ENCODE data around the gene LSMEM2.

DNA sequence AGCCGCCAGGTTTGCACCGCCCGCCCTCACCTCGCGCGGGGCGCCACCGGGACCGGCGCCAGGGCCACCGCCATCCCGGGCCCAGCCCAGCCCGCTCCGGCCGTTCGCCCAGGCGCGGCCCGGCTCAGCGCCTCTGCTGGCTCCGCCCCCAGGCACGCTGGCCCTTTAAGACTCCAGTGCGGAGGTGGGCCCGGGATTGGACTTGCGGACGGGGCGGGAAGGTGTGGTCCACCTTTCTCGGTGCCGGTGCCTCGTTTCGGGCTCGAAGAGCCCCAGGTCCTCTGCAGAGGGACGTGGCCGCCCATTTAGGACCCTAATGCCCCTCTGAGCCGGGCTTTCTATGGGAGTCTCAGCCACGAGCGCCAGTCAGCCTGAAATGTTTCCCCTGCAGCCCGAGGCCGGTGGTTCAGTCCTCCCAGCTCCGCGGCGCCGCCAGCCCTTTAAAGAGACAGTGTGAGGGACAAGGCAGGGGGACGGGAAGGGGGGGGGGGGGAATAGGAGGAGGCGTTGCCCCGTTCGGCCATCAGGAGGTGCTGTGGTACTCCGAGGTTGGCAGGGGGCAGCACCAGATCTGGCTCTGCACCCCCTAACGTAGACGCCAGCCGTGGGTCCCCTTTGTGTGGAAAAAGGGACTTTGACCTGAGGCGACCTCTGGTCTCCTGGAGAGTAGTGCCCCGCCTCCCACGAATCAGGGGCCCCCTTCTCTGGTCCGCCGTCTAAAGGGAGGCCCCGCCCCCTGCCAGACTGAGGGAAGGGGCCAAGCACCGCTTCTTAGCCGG, 42.6 kb downstream of the LSMEM2 start:
- TF ChIP-seq, protein P1, sequence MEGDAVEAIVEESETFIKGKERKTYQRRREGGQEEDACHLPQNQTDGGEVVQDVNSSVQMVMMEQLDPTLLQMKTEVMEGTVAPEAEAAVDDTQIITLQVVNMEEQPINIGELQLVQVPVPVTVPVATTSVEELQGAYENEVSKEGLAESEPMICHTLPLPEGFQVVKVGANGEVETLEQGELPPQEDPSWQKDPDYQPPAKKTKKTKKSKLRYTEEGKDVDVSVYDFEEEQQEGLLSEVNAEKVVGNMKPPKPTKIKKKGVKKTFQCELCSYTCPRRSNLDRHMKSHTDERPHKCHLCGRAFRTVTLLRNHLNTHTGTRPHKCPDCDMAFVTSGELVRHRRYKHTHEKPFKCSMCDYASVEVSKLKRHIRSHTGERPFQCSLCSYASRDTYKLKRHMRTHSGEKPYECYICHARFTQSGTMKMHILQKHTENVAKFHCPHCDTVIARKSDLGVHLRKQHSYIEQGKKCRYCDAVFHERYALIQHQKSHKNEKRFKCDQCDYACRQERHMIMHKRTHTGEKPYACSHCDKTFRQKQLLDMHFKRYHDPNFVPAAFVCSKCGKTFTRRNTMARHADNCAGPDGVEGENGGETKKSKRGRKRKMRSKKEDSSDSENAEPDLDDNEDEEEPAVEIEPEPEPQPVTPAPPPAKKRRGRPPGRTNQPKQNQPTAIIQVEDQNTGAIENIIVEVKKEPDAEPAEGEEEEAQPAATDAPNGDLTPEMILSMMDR (conservative IDR thresholded peaks at IDR 0.05; ENCODE audit: low read depth, low read length), result peak; percentile 47
- no peak for TF ChIP-seq EZH2 (IDR thresholded peaks at IDR 0.05; ENCODE audit: borderline replicate concordance, low read depth, low read length, poor library complexity, severe bottlenecking)

All from A673 (cell line).